ENCODE results near the gene MTCH1.

- TF ChIP-seq POLR2A (IDR thresholded peaks at IDR 0.05; ENCODE audit: low read length) (no peak), GATA1 (IDR thresholded peaks at IDR 0.05; ENCODE audit: low read depth, low read length) (no peak)
These were observed 52.5 kb downstream of the MTCH1 start for GRCh38 chr6:36933519-36933918.
